GM12865 (cell line): ENCODE data around the gene HOXD1.

Experiments
- DNase-seq: peaks from one replicate; pipeline ENCODE4 v3.0.0; 2010; ENCODE audit warnings: low read depth
- H3K4me3 ChIP-seq: 2 replicates; pipeline ENCODE4 v1.5.1; 2011; ENCODE audit warnings: mild to moderate bottlenecking, low read depth, low read length, control low read depth
- CTCF ChIP-seq: IDR thresholded peaks from 2 replicates; pipeline ENCODE4 v1.5.1; 2011; ENCODE audit warnings: low read length, control low read depth, low read depth, inconsistent platforms; ENCODE audit not compliant: insufficient read depth; ENCODE audit errors: missing control alignments

HOXD1 gene

GRCh38 chr2:176154576-176155252, 33.8 kb upstream of the HOXD1 start:
- no peak for DNase-seq
- TF ChIP-seq CTCF: no peak
- H3K4me3 ChIP-seq: no peak overlapping the region

- H3K4me3 ChIP-seq: no peak overlapping the region
- DNase-seq: no peak
- TF ChIP-seq CTCF: no peak
Measured at GRCh38 chr2:176155356-176156044, 33.0 kb upstream of the HOXD1 start.

- no peak for DNase-seq
- H3K4me3 ChIP-seq: no peak overlapping the region
- TF ChIP-seq CTCF: no peak
Measured at GRCh38 chr2:176156301-176156806, 32.1 kb upstream of the HOXD1 start.

- no peak for TF ChIP-seq CTCF
- DNase-seq: no peak
- no peak within 1 kb of the TSS for H3K4me3 ChIP-seq
Measured at GRCh38 chr2:176156807-176157498, 31.5 kb upstream of the HOXD1 start, which contains the start of gene HOXD3. TSS of gene HOXD3 (plus strand) at chr2:176157307. CDS start at chr2:176169115, 11,808 bp downstream.

GRCh38 chr2:176157499-176158185, 30.8 kb upstream of the HOXD1 start:
- no peak for DNase-seq
- no peak overlapping the region for H3K4me3 ChIP-seq
- TF ChIP-seq CTCF: no peak

GRCh38 chr2:176158186-176158591, 30.3 kb upstream of the HOXD1 start:
- DNase-seq: no peak
- no peak for TF ChIP-seq CTCF
- H3K4me3 ChIP-seq: no peak overlapping the region
